PC-3 (cell line): ENCODE results near the gene IKBIP. TPM values are rescaled to one million over a fixed set of nuclear protein-coding genes. Genes with fewer than 3 reads are reported as not detected.
"Not testable (repeated sequence)": the region's sequence is repeated elsewhere in the genome, so short reads cannot be mapped to it uniquely, and the experiment has no call there.

Experiments
- ATAC-seq: fragments of 200-7000 bp; cut with Tn5 transposase; 2 replicates; pipeline ENCODE4 v1.9.1; 2020; ENCODE audit warnings: mild to moderate bottlenecking, moderate library complexity
- BruUV-seq: library from RNA; stranded (reverse); fragments of 400-500 nt; replicated peaks from 2 replicates; lab custom pipeline; 2021; lab: Mats Ljungman, UMichigan
- CTCF ChIA-PET: fragments of 300-600 bp; sonication (Branson Sonifier 250); formaldehyde crosslinking; loops from one replicate; lab custom pipeline; 2022; ENCODE audit warnings: antibody characterized with exemption; lab: Charles Lee
- POLR2A ChIA-PET: fragments of 300-600 bp; sonication (Branson Sonifier 250); formaldehyde crosslinking; loops from one replicate; lab custom pipeline; 2022; ENCODE audit warnings: antibody characterized with exemption; ENCODE audit not compliant: unreplicated experiment; lab: Charles Lee
- DNase-seq: peaks from one replicate; pipeline ENCODE4 v3.0.0-alpha.2; 2015
- H2AFZ ChIP-seq: fragments of 300-600 bp; sonication (generic); 2 replicates; pipeline ENCODE4 v1.6.0; 2016; ENCODE audit warnings: antibody characterized with exemption, low read length
- H3F3A ChIP-seq: fragments of 300-600 bp; sonication (generic); one replicate; pipeline ENCODE4 v1.6.0; 2017; ENCODE audit warnings: antibody characterized with exemption, low read length, control low read depth, mild to moderate bottlenecking; ENCODE audit not compliant: unreplicated experiment
- H3K27ac ChIP-seq: fragments of 300-600 bp; sonication (generic); 2 replicates; pipeline ENCODE4 v1.5.1; 2016; ENCODE audit warnings: mild to moderate bottlenecking, low read length
- H3K27me3 ChIP-seq: fragments of 300-600 bp; sonication (generic); 2 replicates; pipeline ENCODE4 v1.6.1; 2016; ENCODE audit warnings: low read length, mixed read lengths
- H3K36me3 ChIP-seq: fragments of 300-600 bp; sonication (generic); 2 replicates; pipeline ENCODE4 v1.6.1; 2016; ENCODE audit warnings: low read depth, mixed run types, low read length, mixed read lengths
- H3K4me1 ChIP-seq: fragments of 300-600 bp; sonication (generic); 2 replicates; pipeline ENCODE4 v1.5.1; 2016; ENCODE audit warnings: low read length; ENCODE audit not compliant: insufficient read depth
- H3K4me2 ChIP-seq: fragments of 300-600 bp; sonication (generic); 2 replicates; pipeline ENCODE4 v1.6.0; 2016; ENCODE audit warnings: low read length
- H3K4me3 ChIP-seq: fragments of 300-600 bp; sonication (generic); 2 replicates; pipeline ENCODE4 v1.5.1; 2016; ENCODE audit warnings: mild to moderate bottlenecking, low read length, mixed read lengths
- H3K79me2 ChIP-seq: fragments of 300-600 bp; sonication (generic); 2 replicates; pipeline ENCODE4 v1.6.1; 2017; ENCODE audit warnings: low read length, mixed read lengths
- H3K9ac ChIP-seq: fragments of 300-600 bp; sonication (generic); 2 replicates; pipeline ENCODE4 v1.6.0; 2016; ENCODE audit warnings: mild to moderate bottlenecking, low read length
- H3K9me2 ChIP-seq: fragments of 300-600 bp; sonication (generic); replicated peaks from 2 replicates; pipeline ENCODE4 v1.6.1; 2016; ENCODE audit warnings: mixed run types, low read length, mixed read lengths
- H3K9me3 ChIP-seq: fragments of 300-600 bp; sonication (generic); 2 replicates; pipeline ENCODE4 v1.6.1; 2016; ENCODE audit warnings: low read length, mixed read lengths
- H4K20me1 ChIP-seq: fragments of 300-600 bp; sonication (generic); 2 replicates; pipeline ENCODE4 v1.6.1; 2016; ENCODE audit warnings: low read length, mixed read lengths
- CTCF ChIP-seq: fragments of 300-600 bp; sonication (generic); conservative IDR thresholded peaks from 2 replicates; pipeline ENCODE4 v1.5.1; 2017; ENCODE audit warnings: antibody characterized with exemption, low read depth, mild to moderate bottlenecking, low read length
- EZH2 ChIP-seq: fragments of 300-600 bp; sonication (generic); IDR thresholded peaks from one replicate; pipeline ENCODE4 v1.6.1; 2017; ENCODE audit warnings: antibody characterized with exemption, mild to moderate bottlenecking, low read length; ENCODE audit not compliant: unreplicated experiment
- EZH2phosphoT487 ChIP-seq: fragments of 300-600 bp; sonication (generic); IDR thresholded peaks from 2 replicates; pipeline ENCODE4 v1.6.1; 2018; ENCODE audit warnings: mild to moderate bottlenecking, antibody characterized with exemption, low read length, borderline replicate concordance
- intact Hi-C: fragments of 100-400 bp; cut with micrococcal nuclease; formaldehyde crosslinking; loops from 2 replicates; pipeline ENCODE4 v1.9.0; 2023
- total RNA-seq: library from RNA; depleted of rRNA; stranded (reverse); fragments of >200 nt; gene quantifications from 2 replicates; pipeline ENCODE4 v1.2.3, GENCODE V29; 2014

The IKBIP gene
- total RNA-seq, 1 experiment from 2014 or later: 11.1 TPM

- ATAC-seq (no peak), DNase-seq (no peak)
- no peak overlapping the region for H3K27ac ChIP-seq
- no peaks in the 10 kb centered on the region for H3K36me3 ChIP-seq
- no peak overlapping the region for H2AFZ ChIP-seq
- no peak for TF ChIP-seq EZH2
- no peak for TF ChIP-seq EZH2phosphoT487
- TF ChIP-seq CTCF: no peak
- ChIA-PET CTCF (no interaction called here), POLR2A (no interaction called here)
- no peak overlapping the region for H3K4me2 ChIP-seq
- no peaks in the 10 kb centered on the region for H3K9me2 ChIP-seq
- no peaks in the 10 kb centered on the region for H3K27me3 ChIP-seq
- no peaks in the 10 kb centered on the region for H3K9me3 ChIP-seq
- H3K4me3 ChIP-seq: no peak overlapping the region
- intact Hi-C loops: no loop called here
- BruUV-seq: no TSS peak
- H4K20me1 ChIP-seq: no peaks in the 10 kb centered on the region
- no peaks in the 10 kb centered on the region for H3F3A ChIP-seq
- 0 out of 2 replicates have a peak, but pooled peaks cover 6% of the 10 kb centered on the region for H3K4me1 ChIP-seq
- no peak overlapping the region for H3K9ac ChIP-seq
- H3K79me2 ChIP-seq: no peaks in the 10 kb centered on the region
Measured at GRCh38 chr12:98579347-98579746, 65.2 kb downstream of the IKBIP start.

GRCh38 chr12:98578821-98579220, 65.8 kb downstream of the IKBIP start:
- no TSS peak for BruUV-seq
- Histone ChIP-seq H4K20me1 (no peaks in the 10 kb centered on the region), H3F3A (no peaks in the 10 kb centered on the region), H3K4me2 (no peak overlapping the region), H3K36me3 (no peaks in the 10 kb centered on the region), H3K79me2 (no peaks in the 10 kb centered on the region), H3K4me1 (peaks cover 11% of the 10 kb centered on the region), H3K4me3 (no peak overlapping the region), H3K9me3 (no peaks in the 10 kb centered on the region), H3K27ac (no peak overlapping the region), H2AFZ (no peak overlapping the region), H3K27me3 (no peaks in the 10 kb centered on the region), H3K9ac (no peak overlapping the region), H3K9me2 (no peaks in the 10 kb centered on the region)
- ATAC-seq (no peak), DNase-seq (no peak)
- intact Hi-C loops: no loop called here
- CTCF ChIA-PET: no interaction called here
- TF ChIP-seq EZH2phosphoT487: no peak
- no peak for TF ChIP-seq CTCF
- TF ChIP-seq EZH2: no peak
- POLR2A ChIA-PET: no interaction called here

- Histone ChIP-seq H2AFZ (no peak overlapping the region), H3K4me2 (no peak overlapping the region)
- TF ChIP-seq CTCF (no peak), EZH2phosphoT487 (no peak), EZH2 (no peak)
Measured at GRCh38 chr12:98578392-98578791, 66.2 kb downstream of the IKBIP start.

GRCh38 chr12:98576795-98577194, 67.8 kb downstream of the IKBIP start:
- H3K27me3 ChIP-seq, ATAC-seq, CTCF ChIA-PET, H3K4me2 ChIP-seq, BruUV-seq, H3K4me3 ChIP-seq, H3K9me3 ChIP-seq, H3K36me3 ChIP-seq, DNase-seq, H3K79me2 ChIP-seq, H3K27ac ChIP-seq, H4K20me1 ChIP-seq, POLR2A ChIA-PET, H3K4me1 ChIP-seq, H3K9ac ChIP-seq, H3F3A ChIP-seq, H2AFZ ChIP-seq, H3K9me2 ChIP-seq, intact Hi-C loops: not testable (repeated sequence)

More at GRCh38 chr12:98578392-98578791, 66.2 kb downstream of the IKBIP start:
- intact Hi-C loops: no loop called here
- ChIA-PET CTCF (no interaction called here), POLR2A (no interaction called here)
- Histone ChIP-seq H4K20me1 (no peaks in the 10 kb centered on the region), H3K4me3 (no peak overlapping the region), H3K9ac (no peak overlapping the region), H3K79me2 (no peaks in the 10 kb centered on the region), H3K9me3 (no peaks in the 10 kb centered on the region), H3K27ac (no peak overlapping the region), H3K36me3 (no peaks in the 10 kb centered on the region), H3K9me2 (no peaks in the 10 kb centered on the region), H3K27me3 (no peaks in the 10 kb centered on the region), H3F3A (no peaks in the 10 kb centered on the region), H3K4me1 (peaks cover 12% of the 10 kb centered on the region)
- no peak for DNase-seq
- ATAC-seq: no peak
- no TSS peak for BruUV-seq
